HCT116 (cell line): ENCODE measurements around the gene C2orf68. TPM values are rescaled to one million over a fixed set of nuclear protein-coding genes. Genes with fewer than 3 reads are reported as not detected.

Experiments used
- ATAC-seq: fragments of 200-7000 bp; cut with Tn5 transposase; 2 replicates; pipeline ENCODE4 v1.9.1; 2020; ENCODE audit warnings: mild to moderate bottlenecking, moderate library complexity
- BruUV-seq: library from RNA; stranded (reverse); fragments of 400-500 nt; replicated peaks from 2 replicates; lab custom pipeline; 2021; lab: Mats Ljungman, UMichigan
- CTCF ChIA-PET: fragments of 300-600 bp; sonication (Branson Sonifier 250); formaldehyde crosslinking; loops from one replicate; lab custom pipeline; 2021; ENCODE audit warnings: antibody characterized with exemption; lab: Charles Lee
- POLR2A ChIA-PET: fragments of 300-600, 350-600 bp; sonication (Branson Sonifier 250); formaldehyde crosslinking; loops from one replicate; lab custom pipeline; 2021; ENCODE audit warnings: antibody characterized with exemption; lab: Charles Lee
- RAD21 ChIA-PET, 2 experiments: fragments of 300-600 bp; sonication (Branson Sonifier 250); formaldehyde crosslinking; loops; one replicate each; lab custom pipeline; 2023; ENCODE audit warnings: low total read pairs in 2 of 2; ENCODE audit not compliant: uncharacterized antibody in 2 of 2, unreplicated experiment in 2 of 2, low non-redundant PET in 1 of 2; lab: Charles Lee
- DNase-seq: peaks from one replicate; pipeline ENCODE4 v3.0.0-alpha.2; 2010; ENCODE audit warnings: low read depth, low spot score
- H2AFZ ChIP-seq: fragments of 200-600 bp; shearing (Covaris generic), sonication (generic); 2 replicates; pipeline ENCODE4 v1.6.1; 2017; ENCODE audit warnings: low read depth, mixed run types, mixed read lengths, antibody characterized with exemption, low read length; ENCODE audit not compliant: poor library complexity, severe bottlenecking
- H3K27ac ChIP-seq: 2 replicates; pipeline ENCODE4 v1.5.1; 2012; ENCODE audit warnings: low read depth, low read length
- H3K27me3 ChIP-seq: fragments of 200-600 bp; sonication (generic); 2 replicates; pipeline ENCODE4 v1.6.1; 2016; ENCODE audit warnings: mixed run types, low read length, mixed read lengths; ENCODE audit not compliant: insufficient read depth
- H3K36me3 ChIP-seq, 2 experiments: fragments of 200-500 bp in 1 of 2; fragments of 200-600 bp in 1 of 2; sonication (Bioruptor generic) in 1 of 2; sonication (generic) in 1 of 2; 2 replicates each; pipeline versions ENCODE4 v1.5.1 to v1.6.1; 2014 to 2016; ENCODE audit warnings: low read length in 2 of 2, inconsistent platforms in 1 of 2, mixed read lengths in 1 of 2, mixed run types in 1 of 2; ENCODE audit not compliant: insufficient read depth in 2 of 2, control insufficient read depth in 1 of 2
- H3K4me1 ChIP-seq, 2 experiments: fragments of 200-600 bp in 1 of 2; sonication (generic) in 1 of 2; 2 replicates each; pipeline versions ENCODE4 v1.5.1 to v1.6.1; 2012 to 2017; ENCODE audit warnings: low read length in 2 of 2, inconsistent platforms in 1 of 2, mild to moderate bottlenecking in 1 of 2, mixed read lengths in 1 of 2, mixed run types in 1 of 2, moderate library complexity in 1 of 2; ENCODE audit not compliant: insufficient read depth in 2 of 2, control insufficient read depth in 1 of 2
- H3K4me2 ChIP-seq: fragments of 200-600 bp; sonication (generic); 2 replicates; pipeline ENCODE4 v1.6.1; 2017; ENCODE audit warnings: mixed run types, low read length, mixed read lengths
- H3K4me3 ChIP-seq, 2 experiments: fragments of 200-600 bp in 1 of 2; sonication (generic) in 1 of 2; replicated peaks in 1 of 2; 2 replicates each; pipeline ENCODE4 v1.5.1; 2011 to 2016; ENCODE audit warnings: low read length in 2 of 2, control low read depth in 1 of 2, low read depth in 1 of 2, mild to moderate bottlenecking in 1 of 2, mixed read lengths in 1 of 2, mixed run types in 1 of 2
- H3K79me2 ChIP-seq: fragments of 200-600 bp; sonication (generic); 2 replicates; pipeline ENCODE4 v1.6.1; 2017; ENCODE audit warnings: mild to moderate bottlenecking, mixed run types, low read length, moderate library complexity, mixed read lengths; ENCODE audit not compliant: insufficient read depth
- H3K9ac ChIP-seq: fragments of 200-600 bp; sonication (generic); 2 replicates; pipeline ENCODE4 v1.6.1; 2016; ENCODE audit warnings: low read length, mixed read lengths
- H3K9me2 ChIP-seq: fragments of 200-600 bp; sonication (generic), shearing (Covaris generic); 2 replicates; pipeline ENCODE4 v1.6.1; 2017; ENCODE audit warnings: mixed run types, mild to moderate bottlenecking, moderate library complexity; ENCODE audit not compliant: insufficient read depth
- H3K9me3 ChIP-seq, 2 experiments: fragments of 200-500 bp in 1 of 2; fragments of 200-600 bp in 1 of 2; sonication (Bioruptor generic) in 1 of 2; sonication (generic) in 1 of 2; 2 replicates each; pipeline ENCODE4 v1.6.1; 2014 to 2017; ENCODE audit warnings: low read length in 2 of 2, mixed read lengths in 2 of 2, inconsistent platforms in 1 of 2, low read depth in 1 of 2, mild to moderate bottlenecking in 1 of 2, mixed run types in 1 of 2, moderate library complexity in 1 of 2; ENCODE audit not compliant: control insufficient read depth in 1 of 2, insufficient read depth in 1 of 2
- H4K20me1 ChIP-seq: fragments of 200-600 bp; sonication (generic), shearing (Covaris generic); 2 replicates; pipeline ENCODE4 v1.6.1; 2017; ENCODE audit warnings: mixed run types, mild to moderate bottlenecking, moderate library complexity; ENCODE audit not compliant: insufficient read depth
- ATF3 ChIP-seq: IDR thresholded peaks from 2 replicates; pipeline ENCODE4 v1.6.1; 2012
- CBX3 ChIP-seq: IDR thresholded peaks from 2 replicates; pipeline ENCODE4 v1.6.1; 2012; ENCODE audit warnings: low read depth
- CEBPB ChIP-seq: IDR thresholded peaks from 2 replicates; pipeline ENCODE4 v1.6.1; 2012; ENCODE audit warnings: low read depth
- CTCF ChIP-seq, 3 experiments: fragments of 200-600 bp in 1 of 3; sonication (generic) in 1 of 3; IDR thresholded peaks in 2 of 3; conservative IDR thresholded peaks in 1 of 3; 2 replicates each; pipeline ENCODE4 v1.5.1; 2012 to 2017; ENCODE audit warnings: low read depth in 2 of 3, low read length in 2 of 3, antibody characterized with exemption in 1 of 3, borderline replicate concordance in 1 of 3, control low read depth in 1 of 3, mild to moderate bottlenecking in 1 of 3, mixed read lengths in 1 of 3, mixed run types in 1 of 3, moderate library complexity in 1 of 3; ENCODE audit not compliant: insufficient read depth in 1 of 3
- EGR1 ChIP-seq: IDR thresholded peaks from 2 replicates; pipeline ENCODE4 v1.6.1; 2012; ENCODE audit warnings: low read depth
- FOSL1 ChIP-seq: IDR thresholded peaks from 2 replicates; pipeline ENCODE4 v1.6.1; 2012; ENCODE audit warnings: low read depth
- POLR2A ChIP-seq: IDR thresholded peaks from 2 replicates; pipeline ENCODE4 v1.7.0; 2011; ENCODE audit warnings: borderline replicate concordance; ENCODE audit not compliant: insufficient read depth, insufficient read length; ENCODE audit errors: extremely low read depth
- RAD21 ChIP-seq: IDR thresholded peaks from 2 replicates; pipeline ENCODE4 v1.6.1; 2012; ENCODE audit warnings: low read depth, mild to moderate bottlenecking
- SIN3A ChIP-seq: IDR thresholded peaks from 2 replicates; pipeline ENCODE4 v1.6.1; 2012; ENCODE audit warnings: low read depth
- SP1 ChIP-seq: IDR thresholded peaks from 2 replicates; pipeline ENCODE4 v1.6.1; 2012; ENCODE audit warnings: low read depth
- TCF7L2 ChIP-seq: IDR thresholded peaks from 2 replicates; pipeline ENCODE4 v1.7.0; 2011; ENCODE audit warnings: borderline replicate concordance, inconsistent platforms; ENCODE audit not compliant: insufficient read depth, insufficient read length; ENCODE audit errors: extremely low read depth
- YY1 ChIP-seq: IDR thresholded peaks from 2 replicates; pipeline ENCODE4 v1.6.1; 2011; ENCODE audit warnings: low read length, low read depth, moderate library complexity, mild to moderate bottlenecking; ENCODE audit not compliant: insufficient replicate concordance; ENCODE audit errors: extremely low read depth
- intact Hi-C: fragments of 100-400 bp; cut with micrococcal nuclease; formaldehyde crosslinking; loops from 2 replicates; pipeline ENCODE4 v1.10.0; 2022
- total RNA-seq: library from RNA; stranded (reverse); gene quantifications from one replicate; pipeline ENCODE4 v1.2.1, GENCODE V29; 2021; ENCODE audit not compliant: unreplicated experiment

Gene C2orf68
- total RNA-seq, 1 experiment from 2014 or later = 21.8 TPM

- Histone ChIP-seq H3K9me2 (no peaks in the 10 kb centered on the region), H2AFZ (no peak overlapping the region), H3K9ac (no peak overlapping the region), H4K20me1 (no peaks in the 10 kb centered on the region), H3K36me3 (peaks cover 7 to 18% of the 10 kb centered on the region in 2 experiments; a peak in 3 of 4 replicates), H3K4me3 (no peak overlapping the region), H3K9me3 (no peaks in the 10 kb centered on the region), H3K4me1 (no peaks in the 10 kb centered on the region), H3K79me2 (no peaks in the 10 kb centered on the region), H3K27me3 (no peaks in the 10 kb centered on the region), H3K4me2 (no peak overlapping the region), H3K27ac (no peak overlapping the region)
- ChIA-PET RAD21 (no interaction called here), CTCF (no interaction called here), POLR2A (no interaction called here)
- intact Hi-C loops = no loop called here
- TF ChIP-seq CBX3 (no peak), ATF3 (no peak), SIN3A (no peak), TCF7L2 (no peak), POLR2A (no peak), YY1 (no peak), RAD21 (no peak), CEBPB (no peak), EGR1 (no peak)
- no peak for ATAC-seq
- DNase-seq = no peak
- no TSS peak for BruUV-seq
Measured at GRCh38 chr2:85656468-85656867, 44.6 kb upstream of the C2orf68 start.

- TF ChIP-seq ATF3 = no peak
- TF ChIP-seq FOSL1 = no peak
- no peak for TF ChIP-seq SP1
- no peak for TF ChIP-seq CTCF (IDR thresholded peaks at IDR 0.05 in 2 of 3, conservative IDR thresholded peaks at IDR 0.05 in 1 of 3; ENCODE audit: borderline replicate concordance in 1 of 3, insufficient read depth in 1 of 3, low read depth in 2 of 3, low read length in 2 of 3)
- Histone ChIP-seq H2AFZ (no peak overlapping the region), H3K27ac (no peak overlapping the region), H3K4me1 (no peaks in the 10 kb centered on the region), H3K9me3 (no peaks in the 10 kb centered on the region), H3K79me2 (no peaks in the 10 kb centered on the region), H3K4me2 (no peak overlapping the region), H3K27me3 (no peaks in the 10 kb centered on the region), H4K20me1 (no peaks in the 10 kb centered on the region), H3K9me2 (no peaks in the 10 kb centered on the region), H3K36me3 (peaks cover 7 to 21% of the 10 kb centered on the region in 2 experiments; a peak in 3 of 4 replicates), H3K9ac (no peak overlapping the region), H3K4me3 (no peak overlapping the region)
- ChIA-PET RAD21 (no interaction called here), CTCF (no interaction called here), POLR2A (no interaction called here)
- intact Hi-C loops = no loop called here
- DNase-seq (no peak), ATAC-seq (no peak)
- no TSS peak for BruUV-seq
Measured at GRCh38 chr2:85655961-85656417, 44.1 kb upstream of the C2orf68 start.
